ENCODE results near the gene RNF130.

The RNF130 gene

DNA sequence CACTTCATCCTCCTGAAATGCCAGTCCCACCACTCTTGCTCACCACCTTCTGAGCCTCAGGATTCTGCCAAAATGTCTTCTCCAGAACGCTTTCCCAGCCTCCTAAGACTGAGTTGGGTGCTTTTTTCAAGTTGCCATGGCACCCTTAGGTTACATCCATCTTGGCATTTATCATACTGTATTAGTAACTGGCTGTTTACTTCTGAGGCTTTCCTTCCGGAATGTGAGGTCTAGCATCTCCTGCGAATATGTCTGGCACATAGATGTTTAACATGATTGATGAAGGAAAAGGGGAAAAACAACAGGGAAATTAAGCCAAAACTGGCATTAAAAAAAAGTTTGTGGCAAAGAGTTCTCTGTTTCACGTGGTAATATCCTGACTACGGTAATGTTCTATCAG lies 24.9 kb downstream of the RNF130 start:
- FAIRE-seq (no peak), DNase-seq (ENCODE audit: insufficient read length, low spot score) (no peak)
- no peak for TF ChIP-seq POLR2A (IDR thresholded peaks at IDR 0.05; ENCODE audit: low read depth, low read length)

DNA sequence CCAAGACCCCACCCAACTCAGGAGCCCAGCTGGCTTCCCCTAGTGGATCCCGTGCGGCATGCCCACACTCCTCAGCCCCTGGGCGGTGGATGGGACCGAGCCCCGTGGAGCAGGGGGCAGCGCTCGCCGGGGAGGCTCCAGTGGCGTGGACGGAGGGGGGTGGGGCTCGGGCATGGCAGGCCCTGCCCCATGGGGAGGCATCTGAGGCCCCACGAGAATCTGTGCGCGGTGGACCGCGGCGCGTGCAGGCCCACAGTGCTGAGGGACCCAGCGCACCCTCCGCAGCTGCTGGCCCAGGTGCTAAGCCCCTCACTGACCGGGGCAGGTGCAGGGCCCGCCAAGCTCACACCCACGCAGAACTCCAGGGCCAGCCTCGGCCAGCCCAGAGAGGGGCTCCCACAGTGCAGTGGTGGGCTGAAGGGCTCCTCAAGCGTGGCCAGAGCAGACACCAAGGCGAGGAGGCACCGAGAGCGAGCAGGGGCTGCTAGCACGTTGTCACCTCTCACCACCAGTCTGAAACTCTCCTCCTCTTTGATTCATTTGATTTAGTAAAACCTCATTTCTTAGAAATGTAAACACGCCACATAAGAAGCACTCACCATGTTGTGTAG lies 25.6 kb downstream of the RNF130 start:
- FAIRE-seq (no peak), DNase-seq (ENCODE audit: insufficient read length, low spot score) (no peak)
- no peak for TF ChIP-seq POLR2A (IDR thresholded peaks at IDR 0.05; ENCODE audit: low read depth, low read length)

DNA sequence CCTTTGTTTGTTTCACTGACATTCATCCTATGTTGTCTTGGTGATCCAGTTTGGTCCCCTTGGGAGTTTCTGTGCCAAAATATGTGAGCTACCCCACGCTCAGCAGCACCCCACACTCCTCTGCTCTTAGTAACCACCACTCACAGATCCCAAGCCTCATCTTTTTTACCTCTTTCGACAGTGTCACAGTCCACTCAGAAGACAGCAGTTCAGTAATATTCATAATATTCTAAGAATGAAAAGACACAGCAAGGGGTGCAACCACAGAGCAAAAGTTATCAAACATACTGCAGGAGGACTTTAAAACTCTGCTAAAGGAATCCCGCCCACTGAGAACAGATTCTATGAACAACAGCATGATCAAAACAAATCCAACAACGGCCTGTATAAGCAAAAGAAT lies 28.2 kb downstream of the RNF130 start:
- FAIRE-seq (no peak), DNase-seq (ENCODE audit: insufficient read length, low spot score) (no peak)
- no peak for TF ChIP-seq POLR2A (IDR thresholded peaks at IDR 0.05; ENCODE audit: low read depth, low read length)

DNA sequence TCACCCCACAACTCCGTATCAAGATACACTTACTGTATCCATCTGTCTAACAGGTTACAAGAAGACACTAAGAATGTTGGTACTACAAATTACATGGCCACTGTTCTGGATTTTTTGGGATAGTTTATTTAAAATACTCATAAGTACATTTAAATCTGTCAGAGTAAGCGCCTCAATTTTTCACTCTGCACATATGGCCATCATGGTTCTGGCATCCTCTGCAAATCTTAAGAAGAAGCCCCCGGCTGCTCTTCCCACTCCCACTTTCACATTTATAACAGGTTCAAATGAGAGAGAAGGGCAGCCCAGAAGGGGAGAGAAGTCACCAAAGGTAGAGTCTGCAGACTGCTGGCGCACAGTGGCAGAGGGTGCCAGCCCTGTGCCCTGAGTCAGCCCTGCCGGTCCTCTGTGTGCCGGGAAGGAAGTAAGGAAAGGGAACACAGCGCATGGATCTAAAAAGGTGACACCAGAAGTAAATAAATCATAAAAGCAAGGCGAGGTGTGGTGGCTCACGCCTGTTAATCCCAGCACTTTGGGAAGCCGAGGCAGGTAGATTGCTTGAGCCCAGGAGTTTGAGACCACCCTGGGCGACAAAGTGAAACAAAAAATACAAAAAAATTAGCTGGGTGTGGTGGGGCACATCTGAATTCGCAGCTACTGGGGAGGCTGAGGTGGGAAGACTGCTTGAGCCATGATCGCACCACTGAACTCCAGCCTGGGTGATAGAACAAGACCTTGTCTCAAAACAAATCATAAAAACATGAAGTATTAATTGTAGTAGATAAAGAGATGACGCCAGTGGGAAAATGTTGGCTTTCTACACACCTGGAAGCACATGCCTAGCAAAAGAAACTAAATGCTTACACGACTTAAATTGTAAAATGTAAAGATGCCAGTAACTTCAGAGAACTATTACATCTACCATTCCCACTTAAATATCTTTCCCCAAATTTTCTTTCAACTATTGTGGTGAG lies 30.0 kb downstream of the RNF130 start:
- TF ChIP-seq POLR2A (IDR thresholded peaks at IDR 0.05; ENCODE audit: low read depth, low read length), result no peak
- DNase-seq (ENCODE audit: insufficient read length, low spot score) (no peak), FAIRE-seq (no peak)

DNA sequence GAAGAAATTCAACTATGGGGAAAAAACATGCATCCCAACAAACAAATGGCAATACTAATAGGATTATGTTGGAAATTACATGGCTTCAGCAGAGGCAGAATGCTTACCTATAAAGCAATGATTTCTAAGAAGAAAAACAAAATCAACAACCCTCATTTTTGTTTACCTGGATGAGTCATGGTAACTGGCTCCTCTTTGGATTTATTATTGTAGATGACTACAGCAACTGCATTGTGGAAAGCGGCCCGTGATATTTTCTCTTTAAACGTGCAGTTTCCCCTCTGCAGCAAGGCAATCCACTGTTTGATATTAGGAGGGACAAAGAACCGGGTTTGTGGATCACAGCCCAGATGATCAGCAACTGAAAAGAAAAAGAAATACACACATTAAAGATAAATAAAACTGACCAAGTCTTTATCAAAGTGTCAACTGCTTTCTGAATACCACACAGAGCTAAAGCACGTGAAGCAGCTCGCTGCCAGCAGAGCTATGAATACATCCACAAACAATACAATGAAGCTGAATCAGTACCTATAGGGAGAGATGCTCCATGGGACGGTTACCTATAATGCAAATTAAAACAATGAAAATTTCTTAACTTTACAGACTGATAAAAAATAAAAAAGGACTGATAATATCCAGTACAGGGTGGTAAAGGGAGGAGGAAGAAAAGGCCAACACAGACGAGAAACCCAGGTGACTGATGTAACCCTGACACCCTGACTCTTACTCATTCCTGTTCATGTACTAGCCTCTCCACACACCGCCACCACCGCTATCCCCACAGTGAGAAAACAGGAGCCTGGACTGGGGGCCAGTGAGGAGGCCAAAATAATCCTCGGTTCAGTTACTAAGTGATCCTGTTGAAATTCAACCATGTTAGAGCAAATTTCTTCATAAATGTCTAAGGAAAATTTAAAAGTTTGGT lies 31.0 kb downstream of the RNF130 start:
- no peak for FAIRE-seq
- DNase-seq (ENCODE audit: insufficient read length, low spot score), result no peak
- no peak for TF ChIP-seq POLR2A (IDR thresholded peaks at IDR 0.05; ENCODE audit: low read depth, low read length)

DNA sequence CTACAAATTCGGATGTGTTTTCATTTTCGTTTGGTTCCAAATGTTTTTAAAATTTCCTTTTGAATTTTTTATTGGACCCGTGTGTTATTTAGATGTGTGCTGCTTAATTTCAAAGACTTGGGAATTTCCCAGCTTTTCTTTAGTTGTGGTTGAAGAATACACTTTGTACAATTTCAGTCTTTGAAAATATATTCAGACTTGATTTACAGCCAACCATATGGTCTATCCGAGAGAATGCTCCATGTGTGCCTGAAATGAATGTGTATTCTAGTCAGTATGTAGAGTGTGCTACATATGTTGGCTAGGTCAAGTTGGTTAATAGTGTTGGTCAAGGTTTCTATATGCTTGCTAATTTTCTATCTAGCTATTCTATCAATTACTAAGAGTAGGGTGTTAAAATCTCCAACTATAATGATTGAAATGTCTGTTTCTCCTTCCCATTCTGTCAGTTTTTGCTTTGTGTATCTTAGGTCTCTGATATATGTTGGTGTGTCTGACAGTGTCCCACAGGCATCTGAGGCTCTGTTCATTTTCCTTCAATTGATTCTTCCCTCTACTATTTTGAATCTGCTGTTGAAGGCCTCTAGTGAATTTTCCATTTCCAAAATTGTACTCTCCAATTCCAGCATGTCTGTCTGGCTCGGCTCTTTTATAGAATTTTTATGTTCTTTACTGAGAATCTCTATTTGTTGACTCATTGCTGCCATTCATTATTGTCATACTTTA lies 36.2 kb downstream of the RNF130 start:
- FAIRE-seq, result peak; percentile 41

DNA sequence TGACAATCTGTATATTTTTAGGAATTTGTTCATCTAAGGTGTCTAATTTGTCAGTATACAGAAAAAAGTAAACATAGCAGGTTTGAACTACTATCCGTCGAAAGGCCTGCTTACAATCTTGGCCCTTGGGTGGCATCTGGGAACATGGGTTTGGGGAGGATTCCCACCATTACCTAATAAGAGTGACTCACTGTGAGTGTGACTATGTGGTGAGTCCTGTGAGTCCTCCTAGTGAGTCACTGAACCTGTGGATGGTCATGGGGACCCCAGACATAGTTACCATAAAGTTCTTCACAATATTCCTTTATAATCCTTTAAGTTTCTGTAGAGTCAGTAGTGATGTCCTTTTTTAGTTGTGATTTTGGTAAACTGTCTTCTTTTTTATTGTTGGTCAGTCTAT lies 37.0 kb downstream of the RNF130 start:
- DNase-seq (ENCODE audit: insufficient read length, low spot score), result no peak
- TF ChIP-seq POLR2A (IDR thresholded peaks at IDR 0.05; ENCODE audit: low read depth, low read length), result no peak
- no peak for FAIRE-seq

More for the DNA sequence above, 36.2 kb downstream of the RNF130 start:
- no peak for TF ChIP-seq POLR2A (IDR thresholded peaks at IDR 0.05; ENCODE audit: low read depth, low read length)
- no peak for DNase-seq (ENCODE audit: insufficient read length, low spot score)

DNA sequence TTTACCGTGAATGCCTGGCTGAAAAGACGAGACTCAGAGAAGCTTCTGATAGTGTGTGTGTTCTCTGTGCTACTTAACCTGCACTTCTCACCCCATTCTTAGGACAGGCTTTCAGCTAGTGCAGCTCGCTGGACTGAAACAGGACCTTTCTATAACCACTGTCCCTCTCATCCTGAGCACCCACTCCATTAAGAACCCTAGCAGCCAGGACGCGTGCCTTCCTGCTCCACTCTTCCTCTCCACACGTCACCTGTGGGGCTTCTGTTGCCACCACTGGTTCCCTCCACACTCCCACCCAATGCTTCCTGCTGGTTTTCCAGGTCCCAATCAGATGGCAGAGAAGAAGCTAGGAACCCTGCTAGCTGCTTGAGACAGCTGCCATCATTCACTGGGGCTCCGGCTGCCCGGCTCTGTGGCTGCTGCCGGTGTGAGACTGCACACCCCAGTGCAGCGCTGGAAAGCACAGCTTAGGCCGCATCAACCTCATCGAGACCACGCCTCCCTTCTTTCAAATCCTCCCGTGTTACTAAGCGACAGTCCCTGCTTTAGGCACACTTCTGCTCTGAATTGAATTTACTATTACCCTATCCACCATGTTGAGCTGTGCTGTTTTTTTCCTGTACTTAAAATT lies 44.0 kb downstream of the RNF130 start:
- no peak for FAIRE-seq
- no peak for DNase-seq (ENCODE audit: insufficient read length, low spot score)
- TF ChIP-seq POLR2A (IDR thresholded peaks at IDR 0.05; ENCODE audit: low read depth, low read length), result no peak

DNA sequence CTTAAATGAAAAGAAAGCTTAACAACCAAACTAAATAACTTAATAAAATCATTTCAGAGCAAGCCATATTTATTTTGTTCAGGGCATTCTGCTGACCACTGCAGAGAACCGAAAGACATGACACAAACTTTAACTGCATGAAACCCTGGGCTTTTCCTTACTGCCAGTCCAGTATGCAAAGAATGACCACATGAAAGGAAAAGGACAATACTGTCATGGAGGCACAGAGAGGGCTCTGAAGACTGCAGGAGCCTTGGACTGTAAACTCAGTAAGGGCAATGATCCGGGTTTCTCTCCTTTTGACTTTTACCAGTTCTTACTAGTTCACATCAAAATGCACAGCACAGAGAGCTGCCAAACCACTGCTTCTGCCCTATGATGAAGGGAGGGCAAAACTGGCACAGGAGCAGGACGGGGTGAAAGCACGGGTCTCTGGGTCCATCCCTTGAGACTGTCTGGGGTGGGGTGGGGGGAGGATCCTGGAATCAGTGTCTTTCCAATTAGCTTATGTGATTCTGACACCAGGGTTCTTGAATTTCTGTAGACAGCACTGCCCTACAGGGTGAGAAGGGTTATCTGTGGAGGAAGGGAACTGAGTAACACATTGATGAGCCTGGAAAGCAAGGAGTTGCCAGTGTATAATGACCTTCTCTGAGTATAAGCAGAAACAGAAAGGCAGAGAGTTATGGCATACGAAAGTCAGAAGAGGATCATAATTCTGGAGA lies 44.7 kb downstream of the RNF130 start:
- FAIRE-seq (no peak), DNase-seq (ENCODE audit: insufficient read length, low spot score) (no peak)
- no peak for TF ChIP-seq POLR2A (IDR thresholded peaks at IDR 0.05; ENCODE audit: low read depth, low read length)

DNA sequence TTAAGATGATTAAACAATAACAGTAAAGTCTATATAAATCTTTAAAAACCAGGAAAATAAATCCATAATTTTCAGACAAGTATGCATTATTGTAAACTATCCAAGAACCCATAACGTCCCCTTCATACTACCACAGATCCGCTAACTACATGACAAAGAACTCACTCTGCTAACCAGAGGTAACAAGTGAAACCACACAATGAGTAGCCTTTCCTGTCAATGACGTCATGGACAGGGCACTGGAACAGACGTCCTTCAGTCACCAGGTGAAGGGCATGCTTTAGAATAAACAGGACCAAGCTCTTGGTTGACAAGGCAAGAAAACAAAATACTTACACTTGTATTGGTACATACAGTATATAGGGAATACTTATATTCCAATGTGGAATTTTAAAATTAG lies 45.2 kb downstream of the RNF130 start:
- FAIRE-seq, result peak; percentile 70
- peak; percentile 37 for DNase-seq (ENCODE audit: insufficient read length, low spot score)
- TF ChIP-seq POLR2A (IDR thresholded peaks at IDR 0.05; ENCODE audit: low read depth, low read length), result no peak

DNA sequence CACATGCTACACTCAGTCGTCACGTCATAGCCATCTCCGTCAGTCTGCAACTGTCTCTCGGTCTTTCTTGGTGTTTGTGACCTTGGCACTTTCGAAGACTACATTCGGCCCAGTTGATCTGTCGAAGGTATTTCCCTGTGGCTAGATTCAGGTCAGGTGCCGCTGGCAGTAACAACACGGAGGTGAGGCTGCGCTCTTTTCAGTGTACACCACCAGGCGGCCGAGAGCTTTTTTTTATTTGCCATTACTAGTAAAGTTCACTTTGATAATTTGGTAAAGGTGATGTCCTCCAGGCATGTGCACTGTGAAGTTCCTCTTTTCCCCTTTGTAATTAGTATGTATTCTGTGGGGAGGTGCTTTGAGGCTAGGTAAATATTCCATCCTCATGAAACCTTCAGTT lies 49.7 kb downstream of the RNF130 start:
- no peak for DNase-seq (ENCODE audit: insufficient read length, low spot score)
- no peak for FAIRE-seq
- TF ChIP-seq POLR2A (IDR thresholded peaks at IDR 0.05; ENCODE audit: low read depth, low read length), result no peak

DNA sequence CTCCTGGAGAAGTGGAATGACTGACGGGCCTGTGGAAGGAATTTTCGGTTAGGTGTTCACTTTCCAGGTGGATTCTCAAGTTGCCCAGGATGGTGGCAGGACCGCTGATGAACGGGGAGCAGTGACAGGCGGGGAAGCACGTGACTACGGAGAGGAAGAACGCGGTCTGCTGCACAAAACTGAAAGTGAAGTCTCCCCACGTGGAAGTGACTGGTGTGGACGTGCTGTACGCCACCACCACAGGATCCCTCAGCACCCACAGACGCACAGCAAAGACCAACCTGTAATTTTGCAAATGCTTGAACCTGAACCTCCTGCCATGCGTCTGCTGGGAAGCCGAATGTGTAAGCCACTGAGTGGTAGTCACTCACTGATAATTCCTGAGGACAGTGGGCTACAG lies 51.4 kb downstream of the RNF130 start:
- TF ChIP-seq POLR2A (IDR thresholded peaks at IDR 0.05; ENCODE audit: low read depth, low read length), result no peak
- DNase-seq (ENCODE audit: insufficient read length, low spot score), result no peak
- no peak for FAIRE-seq

Measured in H54 (cell line).